ENCODE data around the gene MSH5.

Gene MSH5

DNA sequence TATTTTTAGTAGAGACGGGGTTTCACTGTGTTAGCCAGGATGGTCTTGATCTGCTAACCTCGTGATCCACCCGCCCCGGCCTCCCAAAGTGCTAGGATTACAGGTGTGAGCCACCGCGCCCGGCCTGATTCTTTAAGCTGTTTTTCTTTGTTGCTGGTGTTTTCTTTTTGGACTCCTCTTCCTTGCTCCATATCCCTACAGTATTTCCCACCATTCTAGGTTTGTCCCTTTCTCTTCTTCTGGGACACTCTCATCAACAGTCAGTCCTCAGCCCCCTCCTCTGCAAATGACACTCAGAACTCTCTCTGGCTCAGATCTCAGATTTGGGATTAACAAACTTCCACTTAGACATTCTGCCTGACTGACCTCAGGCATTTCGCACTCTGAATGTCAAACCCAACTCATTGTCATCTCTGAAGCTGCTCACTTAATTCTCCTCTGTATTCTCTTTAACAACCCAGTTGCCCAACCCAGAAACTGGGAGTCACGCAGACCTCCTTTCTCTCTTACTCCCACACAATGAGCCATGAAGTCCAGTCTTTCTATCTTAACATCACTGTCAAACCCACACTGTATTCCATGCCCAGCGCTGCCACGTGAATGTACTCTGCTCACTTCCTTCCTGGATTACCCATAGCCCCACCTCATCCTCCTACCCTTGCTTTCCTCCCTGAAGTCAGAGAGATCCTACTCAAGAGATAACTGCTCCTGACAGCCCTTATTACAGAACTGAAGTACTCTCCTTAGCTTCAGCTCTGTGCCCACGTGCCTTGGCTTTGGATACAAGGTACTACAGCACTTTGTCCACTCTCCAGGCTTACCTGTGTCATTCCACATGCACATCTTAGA, 14.1 kb upstream of the MSH5 start:
- no peak for DNase-seq (ENCODE audit: low read depth)
- H3K4me3 ChIP-seq (ENCODE audit: low read length): no peak overlapping the region
- TF ChIP-seq CTCF (conservative IDR thresholded peaks at IDR 0.05; ENCODE audit: low read depth, low read length): no peak

- TF ChIP-seq CTCF (conservative IDR thresholded peaks at IDR 0.05; ENCODE audit: low read depth, low read length): no peak
- DNase-seq (ENCODE audit: low read depth): no peak
- no peak overlapping the region for H3K4me3 ChIP-seq (ENCODE audit: low read length)
Observed at GRCh38 chr6:31727034-31727716, 12.6 kb upstream of the MSH5 start.

DNA sequence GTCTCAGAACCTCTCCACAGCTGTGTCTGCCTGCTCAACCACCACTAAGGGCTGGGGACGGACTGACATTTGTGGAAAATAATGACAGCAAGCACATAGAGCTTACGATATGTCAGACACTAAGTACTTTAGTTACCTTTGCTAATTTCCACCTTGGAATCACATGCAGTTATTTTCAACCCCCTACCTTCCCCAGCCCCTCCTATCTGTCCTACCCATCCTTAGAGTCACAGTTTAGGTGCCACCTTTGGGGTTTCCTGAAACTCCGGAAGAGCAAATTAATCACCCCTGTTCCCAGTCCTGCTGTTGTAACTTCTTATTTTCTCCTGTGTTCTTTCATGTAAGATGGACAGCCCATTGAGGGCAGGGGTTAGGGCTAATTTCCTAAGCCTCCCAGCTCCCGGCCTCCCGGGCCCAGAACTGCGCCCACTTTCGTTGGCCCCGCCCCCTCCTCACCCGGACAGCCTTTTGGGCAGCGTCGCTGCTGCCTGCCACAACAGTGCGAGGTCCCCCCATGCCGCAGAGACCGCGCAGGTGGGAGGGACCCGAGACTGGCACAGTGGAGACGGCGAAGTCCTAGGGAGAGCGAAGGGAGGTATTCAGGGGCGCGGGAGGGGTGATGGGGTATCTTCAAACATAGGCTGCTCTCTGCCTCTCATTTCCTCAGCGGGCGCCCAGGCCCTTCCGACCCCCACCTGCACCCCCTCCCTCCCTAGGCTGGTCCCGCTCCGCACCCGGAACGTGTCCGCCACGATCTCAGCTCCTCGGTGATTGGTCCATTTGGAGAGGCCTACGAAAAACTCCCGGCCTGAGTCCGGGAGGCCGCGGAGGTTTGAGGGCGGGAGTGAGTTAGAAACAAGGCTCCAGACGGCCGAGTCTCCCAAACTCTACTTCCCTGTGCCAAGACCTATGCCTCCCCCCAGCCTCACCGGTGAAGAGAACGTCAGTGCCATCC, 11.8 kb upstream of the MSH5 start:
- DNase-seq (ENCODE audit: low read depth): no peak
- TF ChIP-seq CTCF (conservative IDR thresholded peaks at IDR 0.05; ENCODE audit: low read depth, low read length): no peak
- peak overlapping the region; percentile 72 for H3K4me3 ChIP-seq (ENCODE audit: low read length)

- H3K4me3 ChIP-seq (ENCODE audit: low read length): peak within 1 kb of the TSS; percentile 72
- DNase-seq (ENCODE audit: low read depth): no peak
- TF ChIP-seq CTCF (conservative IDR thresholded peaks at IDR 0.05; ENCODE audit: low read depth, low read length): peak; percentile 57
Observed at GRCh38 chr6:31728767-31729514, 10.9 kb upstream of the MSH5 start, which contains the start of gene DDAH2. Gene DDAH2, minus strand, starts transcription at chr6:31729299. Its CDS starts 138 bp downstream, at chr6:31729161.

DNA sequence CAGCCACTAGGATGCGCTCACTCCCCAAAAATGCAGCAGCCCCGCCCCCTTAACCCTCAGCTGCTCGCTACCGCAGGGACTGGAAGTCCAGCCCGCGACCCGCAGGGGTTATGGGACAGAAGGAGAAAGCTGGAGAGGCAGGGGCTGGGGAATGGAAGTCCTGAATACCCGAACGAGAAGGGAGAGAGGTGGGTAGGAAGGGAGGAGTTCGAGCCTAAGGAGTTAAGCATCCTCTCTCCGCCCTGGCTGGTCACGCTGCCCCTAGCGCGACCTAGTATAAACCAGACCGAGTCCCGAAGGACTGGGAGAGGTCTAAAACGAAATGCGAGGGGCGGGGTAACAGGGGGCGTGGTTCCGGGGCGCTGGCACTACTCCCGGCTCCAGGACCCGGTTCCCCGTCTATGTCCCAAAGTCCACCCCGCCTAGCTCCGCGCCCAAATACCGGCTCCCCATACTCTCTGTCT, 10.3 kb upstream of the MSH5 start:
- TF ChIP-seq CTCF (conservative IDR thresholded peaks at IDR 0.05; ENCODE audit: low read depth, low read length): no peak
- H3K4me3 ChIP-seq (ENCODE audit: low read length): peak overlapping the region; percentile 72
- DNase-seq (ENCODE audit: low read depth): no peak

- TF ChIP-seq CTCF (conservative IDR thresholded peaks at IDR 0.05; ENCODE audit: low read depth, low read length): no peak
- H3K4me3 ChIP-seq (ENCODE audit: low read length): peak overlapping the region; percentile 72
- no peak for DNase-seq (ENCODE audit: low read depth)
Observed at GRCh38 chr6:31729979-31730630, 9.7 kb upstream of the MSH5 start.
